ENCODE data around the gene RIN2.
A peak's percentile ranks its signal among the peaks of the same experiment; 100 is the strongest.

RIN2 gene

GRCh38 chr20:19767070-19767469 lies 9.0 kb downstream of the RIN2 start:
- no peak for FAIRE-seq

- FAIRE-seq: no peak
Measured at GRCh38 chr20:19768325-19768842, 10.3 kb downstream of the RIN2 start.

GRCh38 chr20:19769507-19769906 lies 11.4 kb downstream of the RIN2 start:
- no peak for FAIRE-seq

GRCh38 chr20:19770375-19770774 lies 12.3 kb downstream of the RIN2 start:
- FAIRE-seq: no peak

- no peak for FAIRE-seq
Measured at GRCh38 chr20:19771031-19771430, 13.0 kb downstream of the RIN2 start.

- FAIRE-seq: no peak
Measured at GRCh38 chr20:19773471-19773870, 15.4 kb downstream of the RIN2 start.

GRCh38 chr20:19774135-19774933 lies 16.3 kb downstream of the RIN2 start:
- FAIRE-seq: no peak

GRCh38 chr20:19775353-19776253 lies 17.5 kb downstream of the RIN2 start:
- no peak for FAIRE-seq

GRCh38 chr20:19777315-19777714 lies 19.3 kb downstream of the RIN2 start:
- FAIRE-seq: no peak

- FAIRE-seq: no peak
Measured at GRCh38 chr20:19777981-19778380, 19.9 kb downstream of the RIN2 start.

- FAIRE-seq: no peak
Measured at GRCh38 chr20:19778404-19778803, 20.3 kb downstream of the RIN2 start.

- no peak for FAIRE-seq
Measured at GRCh38 chr20:19779634-19780033, 21.6 kb downstream of the RIN2 start.

- no peak for FAIRE-seq
Measured at GRCh38 chr20:19780261-19780660, 22.2 kb downstream of the RIN2 start.

GRCh38 chr20:19781235-19781634 lies 23.2 kb downstream of the RIN2 start:
- no peak for FAIRE-seq

GRCh38 chr20:19782669-19783068 lies 24.6 kb downstream of the RIN2 start:
- FAIRE-seq: no peak

GRCh38 chr20:19783966-19784401 lies 25.9 kb downstream of the RIN2 start:
- FAIRE-seq: no peak

- FAIRE-seq: peak; percentile 68
Measured at GRCh38 chr20:19784511-19785172, 26.6 kb downstream of the RIN2 start.

GRCh38 chr20:19785173-19785982 lies 27.3 kb downstream of the RIN2 start:
- FAIRE-seq: no peak

GRCh38 chr20:19785983-19786285 lies 27.9 kb downstream of the RIN2 start:
- FAIRE-seq: no peak

- FAIRE-seq: no peak
Measured at GRCh38 chr20:19786311-19786710, 28.3 kb downstream of the RIN2 start.

- FAIRE-seq: no peak
Measured at GRCh38 chr20:19787366-19787765, 29.3 kb downstream of the RIN2 start.

- no peak for FAIRE-seq
Measured at GRCh38 chr20:19789009-19789408, 31.0 kb downstream of the RIN2 start.

Data from A204.1 (cell line).